Measurements from ENCODE around the gene ZDHHC20.

- TF ChIP-seq CTCF (IDR thresholded peaks at IDR 0.05) (no peak), POLR2A (IDR thresholded peaks at IDR 0.05) (no peak)
Observed at GRCh38 chr13:21338639-21339278, 120.3 kb downstream of the ZDHHC20 start.

Data from ovary (tissue), 3 donors.